ENCODE results near the gene PCDHA4. TPM values are rescaled to one million over a fixed set of nuclear protein-coding genes. Genes with fewer than 3 reads are reported as not detected.

PCDHA4 gene
- total and polyA plus RNA-seq, 2 of the 8 experiments (the other 6 are each of a cell fraction or from before 2014, with no cell fraction given), result 3.7 to 5.7 TPM

GRCh38 chr5:140857177-140857986 lies 50.5 kb downstream of the PCDHA4 start (continued):
- TF ChIP-seq SAP30 (IDR thresholded peaks at IDR 0.05; ENCODE audit: insufficient read depth, insufficient replicate concordance, low read length) (no peak), BACH1 (IDR thresholded peaks at IDR 0.05; ENCODE audit: low read length) (no peak), SP4 (IDR thresholded peaks at IDR 0.05; ENCODE audit: low read length) (no peak), SIX5 (IDR thresholded peaks at IDR 0.05; ENCODE audit: low read depth, low read length) (no peak), TEAD4 (IDR thresholded peaks at IDR 0.05; ENCODE audit: low read depth, low read length) (no peak), ATF2 (IDR thresholded peaks at IDR 0.05; ENCODE audit: low read length) (no peak), ZNF274 (IDR thresholded peaks at IDR 0.05; ENCODE audit: borderline replicate concordance, extremely low read depth, low read length) (no peak), HDAC6 (IDR thresholded peaks at IDR 0.05; ENCODE audit: low read depth, low read length) (no peak)
